Esophagus squamous epithelium (tissue), 5 donors: ENCODE measurements around the gene PRKAR1B. TPM values are rescaled to one million over a fixed set of nuclear protein-coding genes. Genes with fewer than 3 reads are reported as not detected.
"Not testable (repeated sequence)": the region's sequence is repeated elsewhere in the genome, so short reads cannot be mapped to it uniquely, and the experiment has no call there.

Experiments used
- DNase-seq: peaks from one replicate; lab custom pipeline; 2025; lab: John Stamatoyannopoulos, UW
- H3K27ac ChIP-seq, 4 donors: fragments of 200-600 bp; sonication (generic); one replicate each; pipeline ENCODE4 v1.5.1; 2016 to 2019; ENCODE audit warnings: mild to moderate bottlenecking in 1 of 4
- H3K27me3 ChIP-seq, 4 donors: fragments of 200-600 bp; sonication (generic); 1 replicate in 3 of 4; 2 replicates in 1 of 4; pipeline versions ENCODE4 v1.5.1 to v1.6.0; 2017 to 2021; ENCODE audit warnings: antibody characterized with exemption in 1 of 4
- H3K36me3 ChIP-seq, 3 donors: fragments of 200-600 bp; sonication (generic); one replicate each; pipeline ENCODE4 v1.5.1; 2016 to 2019
- H3K4me1 ChIP-seq, 3 donors: fragments of 200-600 bp; sonication (generic); one replicate each; pipeline ENCODE4 v1.5.1; 2017 to 2019
- H3K4me3 ChIP-seq, 4 donors: fragments of 200-600 bp; sonication (generic); 1 replicate in 3 of 4; 2 replicates in 1 of 4; pipeline ENCODE4 v1.5.1; 2016 to 2019; ENCODE audit warnings: mild to moderate bottlenecking in 2 of 4, moderate library complexity in 1 of 4
- H3K9me3 ChIP-seq, 3 donors: fragments of 200-600 bp; sonication (generic); one replicate each; pipeline ENCODE4 v1.5.1; 2016 to 2019
- POLR2A ChIP-seq, 4 donors: fragments of 450-650 bp; IDR thresholded peaks; one replicate each; pipeline ENCODE4 v1.6.1; 2017; ENCODE audit warnings: antibody characterized with exemption in 4 of 4, mild to moderate bottlenecking in 4 of 4, moderate library complexity in 3 of 4
- WGBS, 2 donors: methylation state at CpG; one replicate each; pipeline ENCODE4 v1.1.5; 2018; 5-methylcytosine and 5-hydroxymethylcytosine counted together
- intact Hi-C: fragments of 100-400 bp; cut with DNase I; formaldehyde crosslinking; loops from one replicate; pipeline ENCODE4 v1.15.0; 2022
- total RNA-seq, 4 donors: library from RNA; depleted of rRNA; stranded (reverse); fragments of >200 nt; gene quantifications; one replicate each; pipeline ENCODE4 v1.1.0, GENCODE V29; 2016
- TF ChIP-seq, protein P1 (sequence below), 6 experiments: fragments of 450-650 bp in 4 of 6; fragments of 200-600 bp in 2 of 6; sonication (generic) in 2 of 6; IDR thresholded peaks; one replicate each; pipeline ENCODE4 v1.5.1; 2016 to 2019; ENCODE audit warnings: antibody characterized with exemption in 6 of 6, mild to moderate bottlenecking in 4 of 6, moderate library complexity in 4 of 6
- donor health status: DM: yes; HTN: yes; CAD: no.

The PRKAR1B gene
- total RNA-seq, 4 donors from 2014 or later, result 10.2 to 13.1 (median 12.5) TPM

DNA sequence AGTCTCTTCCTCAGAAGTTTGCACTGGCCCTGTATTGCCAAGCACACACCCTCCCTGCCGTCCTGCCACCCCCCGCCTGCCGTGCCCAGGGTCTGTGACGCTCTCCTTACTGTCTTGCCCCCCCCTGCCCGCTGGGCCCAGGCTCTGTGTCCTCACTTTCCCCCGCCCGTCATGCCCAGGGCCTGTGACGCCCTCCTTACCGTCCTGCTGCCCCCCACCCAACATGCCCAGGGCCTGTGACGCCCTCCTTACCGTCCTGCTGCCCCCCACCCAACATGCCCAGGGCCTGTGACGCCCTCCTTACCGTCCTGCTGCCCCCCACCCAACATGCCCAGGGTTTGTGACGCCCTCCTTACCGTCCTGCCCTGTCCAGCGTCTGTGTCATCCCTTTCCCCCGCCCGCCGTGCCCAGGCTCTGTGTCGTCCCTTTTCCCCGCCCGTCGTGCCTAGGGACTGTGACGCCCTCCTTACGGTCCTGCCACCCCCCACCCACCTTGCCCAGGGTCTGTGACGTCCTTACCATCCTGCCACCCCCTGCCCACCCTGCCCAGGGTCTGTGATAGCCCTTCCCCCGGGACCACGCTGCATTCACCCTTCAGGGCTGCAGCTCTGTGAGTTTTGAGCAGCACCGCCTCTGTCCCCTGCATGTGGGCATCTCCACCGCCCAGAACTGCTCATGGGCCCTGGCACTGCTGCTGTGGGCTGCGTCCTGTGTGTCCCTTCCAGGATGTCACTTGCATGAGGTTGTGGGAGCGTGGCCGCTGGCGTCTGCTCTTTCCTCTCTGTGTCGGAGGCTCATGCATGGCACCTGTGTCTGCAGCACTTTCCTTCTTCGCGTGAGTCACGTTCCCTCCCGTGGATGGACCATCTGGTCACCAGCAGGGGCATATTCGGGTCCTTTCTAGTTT, 19.3 kb upstream of the PRKAR1B start:
- no peak for TF ChIP-seq POLR2A (IDR thresholded peaks at IDR 0.05)
- TF ChIP-seq, protein P1, sequence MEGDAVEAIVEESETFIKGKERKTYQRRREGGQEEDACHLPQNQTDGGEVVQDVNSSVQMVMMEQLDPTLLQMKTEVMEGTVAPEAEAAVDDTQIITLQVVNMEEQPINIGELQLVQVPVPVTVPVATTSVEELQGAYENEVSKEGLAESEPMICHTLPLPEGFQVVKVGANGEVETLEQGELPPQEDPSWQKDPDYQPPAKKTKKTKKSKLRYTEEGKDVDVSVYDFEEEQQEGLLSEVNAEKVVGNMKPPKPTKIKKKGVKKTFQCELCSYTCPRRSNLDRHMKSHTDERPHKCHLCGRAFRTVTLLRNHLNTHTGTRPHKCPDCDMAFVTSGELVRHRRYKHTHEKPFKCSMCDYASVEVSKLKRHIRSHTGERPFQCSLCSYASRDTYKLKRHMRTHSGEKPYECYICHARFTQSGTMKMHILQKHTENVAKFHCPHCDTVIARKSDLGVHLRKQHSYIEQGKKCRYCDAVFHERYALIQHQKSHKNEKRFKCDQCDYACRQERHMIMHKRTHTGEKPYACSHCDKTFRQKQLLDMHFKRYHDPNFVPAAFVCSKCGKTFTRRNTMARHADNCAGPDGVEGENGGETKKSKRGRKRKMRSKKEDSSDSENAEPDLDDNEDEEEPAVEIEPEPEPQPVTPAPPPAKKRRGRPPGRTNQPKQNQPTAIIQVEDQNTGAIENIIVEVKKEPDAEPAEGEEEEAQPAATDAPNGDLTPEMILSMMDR (IDR thresholded peaks at IDR 0.05), result no peak

DNA sequence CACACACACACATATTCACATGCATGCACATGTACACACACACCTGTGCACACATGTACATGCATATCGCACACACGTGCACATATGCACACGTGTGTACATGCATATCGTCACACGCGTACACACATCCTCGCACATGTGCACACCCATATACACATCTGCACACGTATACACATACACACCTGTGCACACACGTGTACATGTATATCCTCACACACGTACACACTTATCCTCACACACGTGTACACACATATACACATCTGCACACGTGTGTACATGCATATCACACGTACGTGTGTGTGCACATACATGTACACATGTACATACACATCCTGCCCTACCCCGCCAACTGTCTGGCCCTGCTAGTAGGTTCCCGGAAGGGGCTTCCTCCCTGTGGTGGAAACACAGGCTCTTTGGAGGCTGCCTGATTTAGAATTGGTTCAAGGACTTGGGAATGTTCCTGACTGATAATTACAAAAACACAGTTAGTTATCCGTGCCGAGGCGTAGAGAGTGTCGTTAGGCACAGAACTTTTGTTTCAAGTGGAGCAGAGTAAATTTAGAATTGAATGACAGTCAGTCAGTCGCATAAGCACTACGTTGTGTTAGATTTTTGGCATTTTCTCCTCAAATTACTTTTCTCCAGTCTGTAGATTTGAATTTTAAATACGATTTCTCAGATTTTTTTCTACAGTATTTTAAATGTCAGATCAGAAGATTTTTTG, 18.5 kb upstream of the PRKAR1B start:
- WGBS, 2 donors, result 91 to 97% methylated on average over 21 to 23 of the region's 23 CpGs
- Histone ChIP-seq H3K4me3 (no peak overlapping the region), H3K27ac (no peak overlapping the region), H3K36me3 (peaks cover 6 to 50% (median 8%) of the 10 kb centered on the region in 3 donors), H3K27me3 (no peaks in the 10 kb centered on the region), H3K4me1 (peaks cover 0 to 13% (median 0%) of the 10 kb centered on the region in 3 donors), H3K9me3 (no peaks in the 10 kb centered on the region)
- intact Hi-C loops, result no loop called here
- no peak for DNase-seq
- TF ChIP-seq, protein P1 (IDR thresholded peaks at IDR 0.05), result no peak
- no peak for TF ChIP-seq POLR2A (IDR thresholded peaks at IDR 0.05)

More for the DNA sequence above, 19.3 kb upstream of the PRKAR1B start:
- Histone ChIP-seq H3K27ac (no peak overlapping the region), H3K9me3 (no peaks in the 10 kb centered on the region), H3K36me3 (peaks cover under 1 to 50% (median 4%) of the 10 kb centered on the region in 3 donors), H3K27me3 (no peaks in the 10 kb centered on the region), H3K4me3 (no peak overlapping the region), H3K4me1 (peaks cover 0 to 13% (median 0%) of the 10 kb centered on the region in 3 donors)
- intact Hi-C loops, result no loop called here
- DNase-seq, result no peak
- 91 to 92% methylated on average over 22 to 40 of the region's 40 CpGs for WGBS, 2 donors

DNA sequence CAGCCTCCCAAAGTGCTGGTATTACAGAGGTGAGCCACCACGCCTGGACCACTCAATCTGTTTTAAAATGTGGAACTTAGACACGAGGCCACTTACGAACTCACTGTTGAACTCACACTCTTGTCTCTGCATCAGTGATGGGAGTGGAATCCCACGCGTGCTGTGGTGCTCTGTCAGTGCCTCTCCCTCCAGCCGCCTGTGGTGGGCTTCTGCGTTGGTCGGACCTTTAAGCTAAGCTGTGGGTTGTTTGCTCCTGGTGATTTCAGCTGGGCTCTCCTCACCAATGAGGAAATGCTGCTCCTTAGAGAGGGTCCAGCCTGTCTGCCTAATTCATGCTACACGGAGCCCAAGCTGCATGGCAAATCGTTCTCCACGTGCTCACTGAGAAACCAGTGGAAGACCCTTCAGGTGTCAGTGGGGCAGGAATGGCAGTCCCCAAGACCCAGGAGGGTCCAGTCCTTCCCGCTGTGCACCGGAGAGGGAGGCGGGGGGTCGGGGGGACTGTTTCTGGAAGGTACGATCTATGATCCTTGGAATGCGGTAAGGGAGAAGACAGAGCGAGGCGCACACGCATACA, 17.9 kb upstream of the PRKAR1B start:
- Histone ChIP-seq H3K9me3 (no peaks in the 10 kb centered on the region), H3K36me3 (peaks cover 12 to 50% (median 15%) of the 10 kb centered on the region in 3 donors), H3K27ac (no peak overlapping the region), H3K27me3 (no peaks in the 10 kb centered on the region), H3K4me3 (no peak overlapping the region), H3K4me1 (peaks cover 0 to 13% (median 0%) of the 10 kb centered on the region in 3 donors)
- intact Hi-C loops, result no loop called here
- 93 to 99% methylated on average over 11 to 17 of the region's 20 CpGs for WGBS, 2 donors
- TF ChIP-seq POLR2A (IDR thresholded peaks at IDR 0.05), result no peak
- TF ChIP-seq, protein P1 (IDR thresholded peaks at IDR 0.05), result no peak
- no peak for DNase-seq

DNA sequence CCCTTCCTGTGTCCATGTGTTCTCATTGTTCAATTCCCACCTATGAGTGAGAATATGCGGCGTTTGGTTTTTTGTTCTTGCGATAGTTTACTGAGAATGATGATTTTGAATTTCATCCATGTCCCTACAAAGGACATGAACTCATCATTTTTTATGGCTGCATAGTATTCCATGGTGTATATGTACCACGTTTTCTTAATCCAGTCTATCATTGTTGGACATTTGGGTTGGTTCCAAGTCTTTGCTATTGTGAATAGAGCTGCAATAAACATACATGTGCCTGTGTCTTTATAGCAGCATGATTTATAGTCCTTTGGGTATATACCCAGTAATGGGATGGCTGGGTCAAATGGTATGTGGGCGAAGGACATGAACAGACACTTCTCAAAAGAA, 17.0 kb upstream of the PRKAR1B start:
- WGBS, 2 donors, result 81 to 95% methylated on average over 5 of the region's 5 CpGs
- DNase-seq, H3K27ac ChIP-seq, H3K9me3 ChIP-seq, intact Hi-C loops, H3K27me3 ChIP-seq, H3K4me3 ChIP-seq: not testable (repeated sequence)
- Histone ChIP-seq H3K36me3 (peaks cover 13 to 52% (median 17%) of the 10 kb centered on the region in 3 donors), H3K4me1 (peaks cover 0 to 19% (median 0%) of the 10 kb centered on the region in 3 donors)

DNA sequence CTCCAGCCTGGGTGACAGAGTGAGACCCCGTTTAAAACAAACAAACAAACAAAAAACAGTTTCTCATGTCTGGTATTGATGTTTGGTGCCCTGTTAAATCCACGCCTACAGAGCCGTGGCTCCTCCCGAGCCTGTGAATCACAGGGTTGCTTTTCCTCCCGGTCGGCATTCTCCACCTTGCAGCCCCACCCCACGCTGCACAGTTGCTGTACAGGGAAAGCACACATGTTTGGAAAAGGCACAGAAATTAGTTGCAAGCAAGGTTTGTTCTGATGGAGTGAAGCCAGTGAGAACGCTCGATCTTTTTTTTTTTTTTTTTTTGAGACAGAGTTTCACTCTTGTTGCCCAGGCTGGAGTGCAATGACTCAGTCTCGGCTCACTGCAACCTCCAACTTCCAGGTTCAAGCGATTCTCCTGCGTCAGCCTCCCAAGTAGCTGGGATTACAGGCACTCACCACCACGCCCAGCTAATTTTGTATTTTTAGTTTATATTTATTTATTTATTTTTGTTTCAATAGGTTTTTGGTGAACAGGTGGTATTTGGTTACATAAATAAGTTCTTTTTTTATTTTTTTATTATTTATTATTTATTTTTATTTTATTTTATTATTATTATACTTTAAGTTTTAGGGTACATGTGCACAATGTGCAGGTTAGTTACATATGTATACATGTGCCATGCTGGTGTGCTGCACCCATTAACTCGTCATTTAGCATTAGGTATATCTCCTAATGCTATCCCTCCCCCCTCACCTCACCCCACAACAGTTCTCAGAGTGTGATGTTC, 16.5 kb upstream of the PRKAR1B start:
- H3K4me1 ChIP-seq, result peaks cover 0 to 19% (median 0%) of the 10 kb centered on the region in 3 donors
- H3K9me3 ChIP-seq, intact Hi-C loops, H3K4me3 ChIP-seq, H3K27me3 ChIP-seq, DNase-seq: not testable (repeated sequence)
- peak overlapping the region in 2 of 4 donors; percentile 42 to 51 for H3K27ac ChIP-seq
- H3K36me3 ChIP-seq, result peaks cover 13 to 55% (median 17%) of the 10 kb centered on the region in 3 donors
- 45 to 62% methylated on average over 13 to 14 of the region's 14 CpGs for WGBS, 2 donors
